Kidney epithelial cell (primary cell): ENCODE data around the gene OTUD4. TPM values are rescaled to one million over a fixed set of nuclear protein-coding genes. Genes with fewer than 3 reads are reported as not detected.

ENCODE experiments used
- DNase-seq: peaks from one replicate; pipeline ENCODE4 v3.0.0-alpha.2; 2010; ENCODE audit warnings: low read depth
- H3K27me3 ChIP-seq: 2 replicates; pipeline ENCODE4 v1.6.0; 2011; ENCODE audit warnings: low read length; ENCODE audit not compliant: control insufficient read depth, insufficient read depth
- H3K36me3 ChIP-seq: 2 replicates; pipeline ENCODE4 v1.5.1; 2011; ENCODE audit warnings: low read length; ENCODE audit not compliant: control insufficient read depth, insufficient read depth
- H3K4me3 ChIP-seq: 2 replicates; pipeline ENCODE4 v1.5.1; 2011; ENCODE audit warnings: low read depth, mild to moderate bottlenecking, control low read depth, low read length
- CTCF ChIP-seq: IDR thresholded peaks from 2 replicates; pipeline ENCODE4 v1.5.1; 2011; ENCODE audit warnings: mild to moderate bottlenecking, moderate library complexity, low read length, control low read depth, inconsistent platforms; ENCODE audit not compliant: insufficient read depth, poor library complexity, severe bottlenecking
- total RNA-seq: library from RNA; depleted of rRNA; stranded (reverse); fragments of >200 nt; gene quantifications from 2 replicates; pipeline ENCODE4 v1.2.3, GENCODE V29; 2015

Gene OTUD4
- total RNA-seq, 1 donor from 2014 or later, result 33.7 TPM

GRCh38 chr4:145130130-145130529 is 50.3 kb downstream of the OTUD4 start:
- Histone ChIP-seq H3K36me3 (no peaks in the 10 kb centered on the region), H3K4me3 (no peak overlapping the region), H3K27me3 (no peaks in the 10 kb centered on the region)
- no peak for DNase-seq
- no peak for TF ChIP-seq CTCF

- Histone ChIP-seq H3K27me3 (no peaks in the 10 kb centered on the region), H3K36me3 (no peaks in the 10 kb centered on the region), H3K4me3 (no peak overlapping the region)
- TF ChIP-seq CTCF, result no peak
- DNase-seq, result no peak
These were observed 55.0 kb downstream of the OTUD4 start for GRCh38 chr4:145125396-145125795.

- no peak for TF ChIP-seq CTCF
- Histone ChIP-seq H3K27me3 (no peaks in the 10 kb centered on the region), H3K36me3 (no peaks in the 10 kb centered on the region), H3K4me3 (no peak overlapping the region)
- no peak for DNase-seq
These were observed 72.3 kb downstream of the OTUD4 start for GRCh38 chr4:145108128-145108527.

GRCh38 chr4:145107126-145107525 is 73.3 kb downstream of the OTUD4 start:
- TF ChIP-seq CTCF, result no peak

GRCh38 chr4:145103496-145103895 is 76.9 kb downstream of the OTUD4 start:
- DNase-seq, result no peak
- no peaks in the 10 kb centered on the region for H3K27me3 ChIP-seq
- H3K4me3 ChIP-seq, result no peak overlapping the region
- H3K36me3 ChIP-seq, result no peaks in the 10 kb centered on the region
- no peak for TF ChIP-seq CTCF

More at GRCh38 chr4:145107126-145107525, 73.3 kb downstream of the OTUD4 start:
- H3K36me3 ChIP-seq, result no peaks in the 10 kb centered on the region
- no peaks in the 10 kb centered on the region for H3K27me3 ChIP-seq
- no peak for DNase-seq
- no peak overlapping the region for H3K4me3 ChIP-seq

- no peak for TF ChIP-seq CTCF
These were observed 77.8 kb downstream of the OTUD4 start for GRCh38 chr4:145102619-145103018.

More at GRCh38 chr4:145102619-145103018, 77.8 kb downstream of the OTUD4 start:
- DNase-seq, result no peak
- H3K4me3 ChIP-seq, result no peak overlapping the region
- no peaks in the 10 kb centered on the region for H3K36me3 ChIP-seq
- no peaks in the 10 kb centered on the region for H3K27me3 ChIP-seq
